ENCODE results near the gene ELK3.

- TF ChIP-seq CEBPB (tag; IDR thresholded peaks at IDR 0.05) (no peak), ZNF143 (CRISPR knock-in tag; IDR thresholded peaks at IDR 0.05) (no peak), ZHX1 (conservative IDR thresholded peaks at IDR 0.05; ENCODE audit: low read length) (no peak), TAF1 (IDR thresholded peaks at IDR 0.05; ENCODE audit: control insufficient read depth, extremely low read depth, insufficient read depth, low read length, severe bottlenecking) (no peak), CTCF (IDR thresholded peaks at IDR 0.05 in 2 of 3, conservative IDR thresholded peaks at IDR 0.05 in 1 of 3; ENCODE audit: insufficient read depth in 2 of 3, low read depth in 1 of 3, low read length in 3 of 3) (no peak), ATF3 (IDR thresholded peaks at IDR 0.05) (no peak), ATF3 (CRISPR knock-in tag; conservative IDR thresholded peaks at IDR 0.05) (no peak), CGGBP1 (CRISPR knock-in tag; IDR thresholded peaks at IDR 0.05) (no peak), ZNF24 (IDR thresholded peaks at IDR 0.05) (no peak), CREB1 (IDR thresholded peaks at IDR 0.05) (no peak), CREB1 (CRISPR knock-in tag; IDR thresholded peaks at IDR 0.05) (no peak), HDAC2 (IDR thresholded peaks at IDR 0.05) (no peak), SP1 (CRISPR knock-in tag; IDR thresholded peaks at IDR 0.05) (no peak)
Observed at GRCh38 chr12:96289067-96289466, 94.9 kb downstream of the ELK3 start.
